GM18951 (cell line): ENCODE data around the gene ABI3.

Experiments used
- POLR2A ChIP-seq: IDR thresholded peaks from 4 replicates; pipeline ENCODE4 v1.6.1; 2011; ENCODE audit warnings: mild to moderate bottlenecking; ENCODE audit not compliant: insufficient read length, insufficient read depth; ENCODE audit errors: extremely low read depth
- in situ Hi-C: fragments of 300-500 bp; cut with MboI; formaldehyde crosslinking; loops from one replicate; pipeline ENCODE4 v1.12.0; 2022; ENCODE audit warnings: low sequenced_read_pairs, mixed read lengths, inconsistent platforms; ENCODE audit not compliant: unreplicated experiment

Gene ABI3

DNA sequence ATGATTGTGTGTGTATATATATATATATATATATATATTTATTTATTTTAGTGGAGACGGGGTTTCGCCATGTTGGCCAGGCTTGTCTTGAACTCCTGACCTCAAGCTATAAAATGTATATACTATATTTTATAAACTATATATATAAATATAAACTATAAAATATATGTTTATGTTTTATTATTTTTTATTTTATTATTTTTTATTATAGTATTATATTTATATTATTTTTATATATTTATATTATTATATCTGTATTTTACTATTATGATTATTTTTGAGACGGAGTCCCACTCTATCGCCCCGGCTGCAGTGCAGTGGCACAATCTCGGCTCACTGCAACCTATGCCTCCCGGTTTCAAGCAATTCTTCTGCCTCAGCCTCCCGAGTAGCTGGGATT lies 30.5 kb downstream of the ABI3 start:
- in situ Hi-C loops = no loop called here
- TF ChIP-seq POLR2A = no peak

DNA sequence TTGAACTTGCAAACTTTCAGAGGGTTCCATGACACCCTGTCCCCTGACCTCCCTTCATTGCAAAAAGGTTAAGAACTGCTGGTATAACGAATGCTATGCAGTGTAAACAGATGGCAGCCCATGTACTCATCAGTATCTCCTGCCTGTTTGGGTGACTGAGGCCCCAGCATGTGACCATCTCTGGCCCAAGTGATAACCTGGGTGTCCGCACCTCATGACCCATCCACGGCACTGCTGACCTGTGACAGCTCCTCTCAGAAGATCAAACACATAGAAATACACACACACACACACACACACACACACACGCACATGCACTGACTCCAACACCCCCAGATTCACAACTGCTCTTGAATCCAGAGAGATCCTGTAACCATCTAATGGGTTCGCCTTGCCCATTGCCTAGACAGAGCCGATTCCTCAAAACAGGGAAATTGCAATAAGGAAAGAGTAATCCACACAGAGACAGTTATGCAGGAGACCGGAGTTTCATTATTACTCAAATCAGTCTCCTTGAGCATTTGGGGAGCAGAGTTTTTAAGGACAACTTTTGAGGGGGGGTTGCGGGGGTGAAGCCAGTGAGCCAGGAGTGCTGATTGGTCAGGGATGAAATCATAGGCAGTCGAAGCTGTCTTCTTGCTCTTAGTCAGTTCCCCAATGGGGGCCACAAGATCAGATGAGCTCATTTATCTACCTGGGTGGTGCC lies 31.3 kb downstream of the ABI3 start:
- no peak for TF ChIP-seq POLR2A
- in situ Hi-C loops = no loop called here

DNA sequence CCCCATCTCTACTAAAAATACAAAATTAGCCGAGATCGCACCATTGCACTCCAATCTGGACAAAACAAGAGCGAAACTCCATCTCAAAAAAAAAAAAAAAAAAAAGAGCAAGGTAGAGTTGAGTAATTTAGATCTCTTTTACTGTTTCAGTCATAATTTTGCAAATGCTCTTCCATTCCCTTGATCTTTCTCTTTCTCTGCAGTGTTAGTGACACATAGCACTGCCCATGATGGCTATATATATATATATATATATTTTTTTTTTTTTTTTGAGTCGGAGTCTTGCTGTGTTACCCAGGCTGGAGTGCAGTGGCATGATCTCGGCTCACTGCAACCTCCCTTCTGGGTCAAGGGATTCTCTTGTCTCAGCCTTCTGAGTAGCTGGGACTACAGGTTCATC lies 32.3 kb downstream of the ABI3 start:
- no peak for TF ChIP-seq POLR2A
- in situ Hi-C loops = no loop called here

DNA sequence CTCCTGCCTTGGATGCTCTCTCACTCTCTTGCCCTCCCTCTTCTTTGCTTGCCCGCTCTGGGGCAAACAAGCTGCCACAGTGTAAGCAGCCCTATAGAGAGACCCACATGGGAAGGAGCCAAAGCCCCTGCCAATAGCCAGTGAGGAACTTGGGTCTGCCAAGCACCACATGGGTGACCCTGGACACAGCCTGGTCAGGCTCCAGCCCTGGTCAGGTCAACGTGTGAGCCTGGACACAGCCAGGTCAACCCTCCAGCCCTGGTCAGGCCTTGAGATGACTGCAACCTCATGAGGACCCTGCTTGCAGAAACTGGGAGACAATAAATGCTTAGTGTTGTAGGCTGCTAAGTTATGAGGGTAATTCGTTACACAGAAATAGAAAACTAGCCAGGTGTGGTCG lies 34.3 kb downstream of the ABI3 start:
- in situ Hi-C loops = no loop called here
- no peak for TF ChIP-seq POLR2A

DNA sequence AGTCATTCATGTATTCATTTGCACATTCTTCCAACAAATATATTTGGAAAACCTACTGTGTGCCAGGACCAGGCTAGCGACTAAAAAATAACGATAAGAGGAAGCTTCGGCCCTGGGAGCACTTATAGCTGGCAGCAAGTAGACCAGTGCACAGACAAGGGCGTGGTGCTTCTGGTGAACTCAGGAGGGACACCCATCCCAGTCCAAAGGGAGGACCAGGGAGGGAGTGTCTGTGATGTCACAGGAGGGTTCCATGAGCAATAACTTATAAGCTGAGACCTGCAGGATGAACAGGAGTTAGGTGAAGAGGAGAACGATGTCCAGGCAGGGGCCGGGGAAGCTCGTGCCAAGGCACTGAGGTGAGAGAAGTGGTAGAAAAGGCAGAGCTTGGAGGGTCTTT lies 37.4 kb downstream of the ABI3 start:
- in situ Hi-C loops = no loop called here
- TF ChIP-seq POLR2A = no peak

DNA sequence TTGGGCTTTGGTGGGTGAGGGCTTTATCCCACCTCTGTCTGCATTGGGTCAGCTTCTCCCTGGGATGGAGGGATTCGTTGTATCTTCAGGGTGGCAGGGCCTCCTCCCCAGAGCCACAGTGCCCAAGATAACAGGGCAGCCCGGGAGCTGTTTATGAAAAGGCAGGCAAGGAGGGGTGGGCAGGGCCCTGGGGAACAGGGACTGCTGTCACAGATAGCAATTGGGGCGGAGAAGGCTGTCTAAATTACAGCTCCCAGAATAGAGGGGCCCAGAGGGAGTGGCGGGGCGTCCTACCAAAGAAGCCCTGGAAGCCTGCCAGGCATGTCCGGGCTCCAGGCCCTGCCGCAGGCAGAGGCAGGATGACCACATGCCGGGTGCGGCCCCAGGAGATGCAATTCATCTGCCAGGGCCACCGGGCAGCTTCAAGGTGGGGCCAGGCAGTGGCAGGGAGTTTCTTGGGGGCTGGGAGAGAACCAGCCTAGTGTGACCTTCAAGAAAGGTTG lies 38.8 kb downstream of the ABI3 start:
- TF ChIP-seq POLR2A = no peak
- in situ Hi-C loops = no loop called here

DNA sequence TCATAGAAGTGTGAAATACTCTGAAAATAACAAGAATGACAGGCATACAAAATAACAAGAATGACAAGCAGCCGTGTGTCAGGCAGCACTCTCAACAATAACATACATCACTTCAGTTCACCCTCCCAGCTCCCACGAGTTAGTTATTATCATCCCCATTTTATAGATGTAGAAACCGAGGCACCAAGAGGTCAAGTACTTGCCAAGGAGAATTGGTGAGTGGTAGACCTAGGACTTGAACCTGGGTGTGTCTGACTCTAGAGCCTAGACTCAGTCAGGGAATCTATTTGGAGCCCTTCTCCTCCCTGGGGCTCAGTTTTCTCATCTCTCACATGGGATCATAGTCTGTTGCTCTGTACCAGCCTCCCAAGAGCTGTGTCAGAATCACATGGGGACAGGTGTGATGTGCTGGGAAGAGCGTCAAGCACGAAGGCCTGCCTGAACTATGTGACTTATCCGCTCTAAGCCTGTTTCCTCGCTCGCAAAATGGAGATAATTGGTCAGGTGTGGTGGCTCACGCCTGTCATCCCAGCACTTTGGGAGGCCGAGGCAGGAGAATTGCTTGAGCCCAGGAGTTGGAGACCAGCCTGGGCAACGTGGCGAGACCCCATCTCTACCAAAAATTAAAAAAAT lies 39.5 kb downstream of the ABI3 start:
- in situ Hi-C loops = no loop called here
- TF ChIP-seq POLR2A = no peak

DNA sequence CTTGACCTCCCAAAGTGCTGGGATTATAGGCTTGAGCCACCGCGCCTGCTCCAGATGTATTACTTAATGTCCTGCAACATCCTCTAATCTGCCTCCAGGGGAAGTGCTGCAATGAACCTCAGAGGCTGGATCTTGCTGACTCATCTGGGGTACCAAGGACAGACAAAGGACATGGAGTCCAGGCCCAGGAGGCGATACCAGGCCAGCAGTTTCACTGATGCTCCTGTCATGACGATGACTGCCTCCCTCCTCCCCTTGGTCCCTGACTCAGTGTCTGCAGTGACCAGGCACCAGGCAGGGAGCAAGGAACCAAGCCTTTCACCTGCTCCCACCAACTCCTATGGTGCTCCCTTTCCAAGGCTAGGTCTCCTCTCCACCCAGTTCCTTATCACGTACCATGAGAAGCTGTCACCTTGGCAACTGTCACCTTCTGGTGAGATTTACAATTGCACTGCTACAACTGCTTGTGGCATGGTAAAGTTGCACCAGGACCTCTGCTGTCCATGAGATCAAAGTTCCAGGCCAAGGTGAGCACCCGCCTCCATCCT lies 41.7 kb downstream of the ABI3 start:
- in situ Hi-C loops = no loop called here
- no peak for TF ChIP-seq POLR2A

DNA sequence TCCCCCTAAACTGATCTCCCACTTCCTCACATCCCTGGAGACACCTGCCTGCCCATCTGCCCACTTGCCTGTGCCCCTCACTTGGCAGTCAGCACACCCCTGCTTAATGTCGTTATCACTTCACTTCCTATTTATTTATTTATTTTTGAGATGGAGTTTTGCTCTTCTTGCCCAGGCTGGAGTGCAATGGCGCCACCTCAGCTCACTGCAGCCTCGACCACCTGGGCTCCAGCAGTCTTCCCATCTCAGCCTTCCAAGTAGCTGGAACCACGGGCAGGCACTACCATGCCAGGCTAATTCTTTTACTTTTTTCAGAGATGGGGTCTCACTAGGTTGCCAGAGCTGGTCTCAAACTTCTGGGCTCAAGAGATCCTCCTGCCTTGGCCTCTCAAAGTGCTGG lies 43.6 kb downstream of the ABI3 start:
- in situ Hi-C loops = no loop called here
- TF ChIP-seq POLR2A = no peak

DNA sequence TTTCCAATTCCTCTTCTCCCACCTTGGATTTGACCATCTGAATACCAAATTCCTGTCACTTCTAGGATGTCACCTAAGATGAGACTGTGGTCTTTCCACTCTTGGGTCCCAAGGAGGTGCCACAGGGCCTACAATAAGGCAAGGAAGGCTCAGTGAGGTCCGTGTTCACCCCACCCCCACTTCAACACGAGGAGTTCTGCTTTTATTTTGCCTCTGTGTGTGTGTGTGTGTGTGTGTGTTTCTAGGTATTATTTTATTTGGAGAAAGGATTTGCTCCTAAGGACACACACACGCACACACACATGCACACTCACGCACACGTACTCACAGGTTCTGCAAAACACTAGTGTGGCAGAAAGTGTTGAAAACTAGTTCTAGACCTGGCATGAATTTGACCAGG lies 44.6 kb downstream of the ABI3 start:
- no peak for TF ChIP-seq POLR2A
- in situ Hi-C loops = no loop called here

DNA sequence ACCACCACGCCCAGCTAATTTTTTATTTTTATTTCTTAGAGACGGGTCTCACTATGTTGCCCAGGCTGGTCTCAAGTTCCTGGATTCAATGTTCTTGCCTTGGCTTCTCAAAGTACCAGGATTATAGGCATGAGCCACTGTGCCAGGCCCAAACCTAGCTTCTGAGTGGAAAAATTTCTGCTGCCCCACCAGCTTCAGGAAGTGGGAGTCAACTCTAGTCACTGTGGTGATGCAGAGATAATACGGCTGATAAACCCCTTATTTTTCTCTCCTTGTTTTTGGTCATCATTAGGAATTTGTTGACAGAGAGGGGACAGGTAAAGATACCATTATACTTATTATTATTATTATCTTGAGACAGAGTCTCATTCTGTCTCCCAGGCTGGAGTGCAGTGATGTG lies 47.9 kb downstream of the ABI3 start:
- TF ChIP-seq POLR2A = no peak
- in situ Hi-C loops = no loop called here

DNA sequence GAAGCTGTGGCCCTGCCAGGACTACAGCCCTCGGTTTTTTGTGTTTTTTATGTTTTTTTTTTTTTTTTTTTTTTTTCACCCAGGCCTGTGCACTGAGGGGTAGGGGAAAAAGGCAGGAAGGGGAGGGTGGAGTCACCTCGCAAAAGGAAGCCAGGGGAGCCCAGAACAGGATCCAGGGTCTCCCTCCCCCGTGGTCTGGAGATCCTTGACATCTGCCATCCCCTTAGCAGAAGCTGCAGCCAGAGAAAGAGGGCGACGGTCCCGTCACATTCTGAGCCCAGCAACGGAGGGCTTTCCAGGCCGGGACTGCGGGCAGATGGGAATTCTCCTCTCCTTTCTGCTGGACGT lies 49.1 kb downstream of the ABI3 start:
- in situ Hi-C loops = no loop called here
- no peak for TF ChIP-seq POLR2A

DNA sequence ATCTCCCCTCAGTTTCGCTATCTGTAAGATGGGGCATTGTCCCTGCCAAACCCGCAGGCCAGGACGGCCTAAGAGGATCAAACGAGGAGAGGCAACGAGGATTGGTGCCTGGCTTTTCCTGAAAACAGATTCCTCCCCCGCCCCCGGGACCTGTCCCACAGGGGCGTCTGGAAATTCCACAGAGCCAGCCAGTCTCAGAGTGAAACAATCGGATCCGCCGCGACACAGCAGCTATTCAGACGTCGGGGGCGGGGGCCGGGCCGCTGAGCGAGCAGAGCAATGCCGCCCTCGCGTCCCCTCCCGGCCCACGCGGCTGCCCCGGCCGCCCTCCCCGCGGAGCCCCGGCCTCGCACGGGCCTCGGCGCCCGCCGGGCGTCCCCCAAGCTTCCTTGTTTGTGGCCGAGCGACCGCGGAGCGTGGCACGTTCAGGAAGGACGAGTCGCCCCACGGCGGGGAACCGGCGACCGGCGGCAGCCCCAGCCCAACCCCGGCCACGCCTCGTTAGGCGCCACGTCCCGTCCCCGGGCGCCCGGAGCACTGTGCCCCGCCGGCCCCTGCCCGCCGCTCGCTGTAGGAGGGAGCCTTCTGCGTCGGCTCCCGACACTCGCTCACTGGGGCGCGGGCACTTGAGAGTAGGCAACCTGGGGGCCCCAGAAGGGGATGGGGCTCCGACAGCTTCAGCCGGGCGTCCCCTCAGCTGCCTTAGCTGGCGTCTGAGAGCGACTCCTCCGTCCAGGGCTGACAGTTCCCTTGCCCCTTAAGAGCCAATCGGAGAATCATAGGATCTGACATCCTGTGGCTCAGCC lies 49.7 kb downstream of the ABI3 start:
- in situ Hi-C loops = no loop called here
- no peak for TF ChIP-seq POLR2A
